Upper lobe of right lung (tissue), 1 donor: ENCODE measurements around the gene GPR17. TPM values are rescaled to one million over a fixed set of nuclear protein-coding genes. Genes with fewer than 3 reads are reported as not detected.

ENCODE experiments used
- ATAC-seq: fragments of 200-7000 bp; cut with Tn5 transposase; one replicate; pipeline ENCODE4 v1.9.1; 2020; ENCODE audit warnings: mild to moderate bottlenecking, moderate library complexity
- DNase-seq: peaks from one replicate; pipeline ENCODE4 v3.0.0-alpha.2; 2020
- H3K27ac ChIP-seq: fragments of 200-600 bp; one replicate; pipeline ENCODE4 v1.8.0; 2022
- H3K27me3 ChIP-seq: fragments of 200-600 bp; one replicate; pipeline ENCODE4 v1.8.0; 2022; ENCODE audit warnings: mild to moderate bottlenecking
- H3K36me3 ChIP-seq: fragments of 200-600 bp; one replicate; pipeline ENCODE4 v1.8.0; 2022
- H3K4me1 ChIP-seq: fragments of 200-600 bp; one replicate; pipeline ENCODE4 v1.8.0; 2022
- H3K4me3 ChIP-seq: fragments of 200-600 bp; one replicate; pipeline ENCODE4 v1.8.0; 2022; ENCODE audit warnings: mild to moderate bottlenecking
- H3K9me3 ChIP-seq: fragments of 200-600 bp; one replicate; pipeline ENCODE4 v1.8.0; 2022
- CTCF ChIP-seq: fragments of 200-600 bp; IDR thresholded peaks from one replicate; pipeline ENCODE4 v1.8.0; 2022; ENCODE audit warnings: antibody characterized with exemption
- intact Hi-C: fragments of 100-400 bp; cut with DNase I; formaldehyde crosslinking; loops from one replicate; pipeline ENCODE4 v1.11.0; 2022
- total RNA-seq: library from RNA; stranded (reverse); fragmentation: NEBNext Ultra II Directional; extraction: Animal tissue kit (Norgen Biotek cat#: 25700); gene quantifications from one replicate; pipeline ENCODE4 v1.2.1, GENCODE V29; 2021
- donor health status: DM: no; HTN: yes; CAD: no; lungs with severe emphysema.

The GPR17 gene
- total RNA-seq, 1 donor from 2014 or later = 0.49 TPM

GRCh38 chr2:127611076-127611925 is 34.7 kb upstream of the GPR17 start:
- Histone ChIP-seq H3K27ac (no peak overlapping the region), H3K4me1 (no peaks in the 10 kb centered on the region), H3K9me3 (no peaks in the 10 kb centered on the region), H3K27me3 (no peaks in the 10 kb centered on the region), H3K4me3 (no peak overlapping the region), H3K36me3 (no peaks in the 10 kb centered on the region)
- intact Hi-C loops = no loop called here
- DNase-seq = peak; percentile 32
- no peak for TF ChIP-seq CTCF
- no peak for ATAC-seq

- ATAC-seq = no peak
- Histone ChIP-seq H3K36me3 (no peaks in the 10 kb centered on the region), H3K27ac (no peak overlapping the region), H3K9me3 (no peaks in the 10 kb centered on the region), H3K4me1 (no peaks in the 10 kb centered on the region), H3K27me3 (no peaks in the 10 kb centered on the region), H3K4me3 (no peak overlapping the region)
- no peak for DNase-seq
- TF ChIP-seq CTCF = no peak
- intact Hi-C loops = no loop called here
Measured at GRCh38 chr2:127612111-127612822, 33.7 kb upstream of the GPR17 start.

- no peak for DNase-seq
- Histone ChIP-seq H3K27ac (no peak overlapping the region), H3K9me3 (no peaks in the 10 kb centered on the region), H3K36me3 (no peaks in the 10 kb centered on the region), H3K27me3 (no peaks in the 10 kb centered on the region), H3K4me3 (no peak overlapping the region), H3K4me1 (no peaks in the 10 kb centered on the region)
- ATAC-seq = no peak
- intact Hi-C loops = no loop called here
- no peak for TF ChIP-seq CTCF
Measured at GRCh38 chr2:127614246-127614645, 31.7 kb upstream of the GPR17 start.

GRCh38 chr2:127614731-127615130 is 31.2 kb upstream of the GPR17 start:
- ATAC-seq (no peak), DNase-seq (no peak)
- no peaks in the 10 kb centered on the region for H3K9me3 ChIP-seq
- no peak overlapping the region for H3K27ac ChIP-seq
- intact Hi-C loops = no loop called here
- no peak for TF ChIP-seq CTCF
- H3K36me3 ChIP-seq = no peaks in the 10 kb centered on the region
- H3K4me1 ChIP-seq = no peaks in the 10 kb centered on the region
- H3K27me3 ChIP-seq = no peaks in the 10 kb centered on the region
- no peak overlapping the region for H3K4me3 ChIP-seq

- no peak for ATAC-seq
- TF ChIP-seq CTCF = no peak
- intact Hi-C loops = no loop called here
- Histone ChIP-seq H3K4me1 (no peaks in the 10 kb centered on the region), H3K4me3 (no peak overlapping the region), H3K9me3 (no peaks in the 10 kb centered on the region), H3K36me3 (no peaks in the 10 kb centered on the region), H3K27ac (no peak overlapping the region), H3K27me3 (no peaks in the 10 kb centered on the region)
- no peak for DNase-seq
Measured at GRCh38 chr2:127615511-127616166, 30.3 kb upstream of the GPR17 start.
